GM10847 (cell line): ENCODE data around the gene KHDRBS2.

Experiments used
- POLR2A ChIP-seq: IDR thresholded peaks from 2 replicates; pipeline ENCODE4 v1.6.1; 2011; ENCODE audit not compliant: insufficient read length; ENCODE audit errors: extremely low read depth

The KHDRBS2 gene

GRCh38 chr6:62262283-62262682 is 23.7 kb downstream of the KHDRBS2 start:
- no peak for TF ChIP-seq POLR2A

GRCh38 chr6:62246087-62246486 is 39.9 kb downstream of the KHDRBS2 start:
- TF ChIP-seq POLR2A = no peak

GRCh38 chr6:62236784-62237183 is 49.2 kb downstream of the KHDRBS2 start:
- TF ChIP-seq POLR2A = no peak

GRCh38 chr6:62229231-62229630 is 56.8 kb downstream of the KHDRBS2 start:
- TF ChIP-seq POLR2A = no peak

DNA sequence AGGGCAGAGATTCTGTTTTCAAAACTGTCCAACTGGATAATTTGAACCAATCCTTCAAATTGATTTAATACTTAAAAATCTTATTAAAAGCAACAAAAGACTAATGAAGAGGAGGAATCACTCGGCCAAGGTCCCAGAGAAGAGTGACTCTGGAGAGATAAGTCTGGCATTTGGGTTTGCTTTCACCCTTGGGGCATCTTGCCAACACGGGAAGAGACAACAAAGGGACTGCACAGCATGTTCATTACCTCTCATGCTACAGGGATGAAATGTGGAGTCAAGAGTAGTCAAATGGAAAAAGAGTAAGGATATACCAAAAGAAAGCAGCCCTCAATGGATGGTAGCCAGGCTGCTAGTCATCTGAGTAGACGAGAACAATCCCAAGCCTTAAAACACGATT is 68.2 kb downstream of the KHDRBS2 start:
- TF ChIP-seq POLR2A = no peak

DNA sequence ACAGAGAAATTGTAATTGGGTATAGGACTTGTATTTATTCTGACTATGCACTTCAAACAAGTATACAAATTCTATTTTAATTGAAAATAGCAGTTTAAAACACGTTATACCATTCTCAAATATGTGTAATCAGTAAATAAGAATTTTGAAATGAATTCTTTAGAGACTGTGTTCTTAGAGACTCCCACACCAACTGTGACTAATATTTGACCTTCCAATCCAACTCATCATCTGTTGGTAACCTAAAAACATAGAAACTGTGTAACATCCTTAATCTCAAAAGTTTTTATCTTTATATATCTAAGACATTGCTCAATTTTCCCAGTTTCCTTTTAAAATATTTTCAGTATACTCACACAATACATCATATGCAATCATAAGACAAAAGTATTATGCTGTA is 83.9 kb downstream of the KHDRBS2 start:
- no peak for TF ChIP-seq POLR2A

GRCh38 chr6:62192593-62192992 is 93.4 kb downstream of the KHDRBS2 start:
- TF ChIP-seq POLR2A = no peak

- no peak for TF ChIP-seq POLR2A
Observed at GRCh38 chr6:62175195-62175594, 110.8 kb downstream of the KHDRBS2 start.

- no peak for TF ChIP-seq POLR2A
Observed at GRCh38 chr6:62174548-62174947, 111.5 kb downstream of the KHDRBS2 start.

DNA sequence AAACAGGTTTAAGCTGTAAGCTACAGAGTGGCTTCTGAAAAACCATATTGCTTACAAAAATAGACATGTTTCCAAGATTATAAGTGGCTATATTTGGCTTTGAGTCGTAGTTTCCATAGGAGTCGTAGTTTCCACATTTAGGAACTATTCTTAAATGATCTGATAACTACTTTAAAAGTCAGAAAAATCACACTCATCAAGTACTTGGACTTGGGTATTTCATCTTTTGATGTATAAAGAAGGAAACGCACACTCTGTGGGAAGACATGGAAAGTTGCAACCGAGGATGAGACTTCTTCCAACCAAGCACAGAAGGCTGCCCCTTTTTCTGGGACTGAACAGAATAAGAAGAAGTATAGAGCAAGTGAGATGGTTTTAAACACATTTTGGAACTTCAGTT is 118.3 kb downstream of the KHDRBS2 start:
- TF ChIP-seq POLR2A = no peak

DNA sequence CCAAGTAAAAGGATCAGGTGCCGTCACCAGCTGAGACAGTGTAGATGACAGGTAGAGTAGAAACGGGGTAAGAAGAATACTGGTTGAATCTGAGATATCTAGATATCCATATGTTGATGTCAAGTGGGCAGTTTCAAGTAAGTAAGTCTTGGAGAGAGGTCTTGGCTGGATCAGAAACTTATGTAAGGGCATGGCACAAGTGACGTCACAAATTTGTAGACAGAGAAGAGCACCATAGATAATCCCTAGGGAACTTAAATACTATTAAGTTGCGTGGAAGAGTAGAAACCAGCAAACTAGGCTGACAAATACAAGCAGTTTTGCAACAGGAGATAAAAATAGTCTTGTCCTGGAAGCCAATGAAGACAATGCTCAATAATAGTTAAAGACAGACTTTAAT is 123.2 kb downstream of the KHDRBS2 start:
- no peak for TF ChIP-seq POLR2A

DNA sequence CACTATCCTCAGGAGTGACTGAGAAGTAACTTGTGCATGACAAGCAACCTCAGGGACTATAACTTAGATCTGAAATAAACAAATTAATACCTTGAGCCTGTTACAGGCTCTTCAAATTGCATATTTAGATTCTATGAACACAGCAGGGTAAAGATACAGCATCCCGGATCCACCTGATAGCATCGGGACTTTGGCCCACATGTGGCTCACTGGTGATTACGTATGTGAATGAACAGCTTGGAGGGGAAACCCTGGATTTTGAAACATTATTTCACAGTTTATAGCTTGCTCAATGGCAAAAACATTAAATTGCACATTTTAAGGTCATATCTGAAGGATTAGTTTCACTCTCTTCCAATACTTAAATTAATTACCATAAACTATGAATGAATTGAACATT is 133.2 kb downstream of the KHDRBS2 start:
- no peak for TF ChIP-seq POLR2A

- no peak for TF ChIP-seq POLR2A
Observed at GRCh38 chr6:62150048-62150663, 135.9 kb downstream of the KHDRBS2 start.

DNA sequence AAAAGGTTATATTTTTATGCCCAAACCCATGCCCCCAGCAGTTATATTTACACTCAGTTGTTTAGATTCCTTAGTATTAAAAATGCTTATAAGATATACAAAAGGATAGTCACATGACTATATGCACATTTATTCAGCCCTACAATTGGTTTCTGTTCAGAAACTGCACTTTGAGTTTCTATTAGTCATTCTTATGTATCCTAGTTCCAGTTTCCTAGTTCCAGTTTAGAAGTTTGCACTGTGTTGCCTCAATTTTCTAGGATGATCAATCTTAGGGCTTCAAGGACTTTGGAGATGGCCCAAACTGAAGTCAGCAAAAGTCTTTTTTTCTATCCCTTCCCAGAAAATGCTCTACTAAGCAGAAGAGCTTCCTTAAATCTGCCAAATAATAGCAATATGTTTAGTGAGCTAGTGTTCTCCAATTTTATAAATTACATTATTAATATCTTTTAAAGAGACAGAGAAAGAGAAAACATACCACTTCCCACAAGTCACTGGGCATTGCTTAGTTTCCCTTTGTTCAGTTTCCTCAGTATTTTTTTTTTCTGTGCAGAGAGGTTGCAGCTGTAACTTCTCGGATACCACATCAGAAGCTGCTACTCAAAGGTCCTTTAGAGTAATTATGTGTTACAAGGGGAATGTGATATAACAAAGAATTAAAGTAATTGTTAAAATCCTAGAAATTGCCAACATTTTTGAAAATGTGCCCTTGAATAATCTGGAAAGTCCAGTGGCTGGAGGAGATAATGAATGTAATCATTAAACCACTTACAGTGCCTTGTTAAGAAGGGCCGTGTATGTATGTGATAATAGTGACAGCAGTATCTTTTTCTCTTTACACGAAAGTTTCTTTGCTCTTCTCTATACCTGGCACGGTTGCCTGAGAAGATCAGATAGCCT is 138.8 kb downstream of the KHDRBS2 start:
- TF ChIP-seq POLR2A = no peak

DNA sequence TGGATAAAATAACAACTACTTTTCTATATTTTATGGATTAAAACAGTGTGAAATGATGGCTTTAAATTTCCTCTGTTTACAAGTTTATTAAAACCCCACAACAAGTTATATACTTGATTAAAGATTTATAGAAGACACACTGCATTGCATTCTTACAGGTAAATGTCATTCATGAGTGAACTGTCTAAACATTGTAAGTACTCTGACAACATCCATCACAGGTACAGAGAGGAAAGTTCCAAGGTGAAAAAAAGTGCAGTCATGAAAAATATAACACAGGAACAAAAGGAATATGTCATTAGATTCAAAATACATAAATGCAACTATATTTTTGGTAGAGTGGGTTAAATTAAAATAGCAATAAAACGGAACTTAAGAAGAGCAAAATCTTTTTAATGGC is 156.9 kb downstream of the KHDRBS2 start:
- TF ChIP-seq POLR2A = no peak

- no peak for TF ChIP-seq POLR2A
Observed at GRCh38 chr6:62119401-62119800, 166.6 kb downstream of the KHDRBS2 start.
